VCaP (cell line): Measurements from ENCODE around the gene KCNK4.

Source experiments
- H3K27ac ChIP-seq: fragments of 450-650 bp; 2 replicates; pipeline ENCODE4 v1.5.1; 2017
- TF ChIP-seq, protein P1 (sequence below): fragments of 450-650 bp; conservative IDR thresholded peaks from 2 replicates; pipeline ENCODE4 v1.5.1; 2017; ENCODE audit warnings: mild to moderate bottlenecking, moderate library complexity

Gene KCNK4

DNA sequence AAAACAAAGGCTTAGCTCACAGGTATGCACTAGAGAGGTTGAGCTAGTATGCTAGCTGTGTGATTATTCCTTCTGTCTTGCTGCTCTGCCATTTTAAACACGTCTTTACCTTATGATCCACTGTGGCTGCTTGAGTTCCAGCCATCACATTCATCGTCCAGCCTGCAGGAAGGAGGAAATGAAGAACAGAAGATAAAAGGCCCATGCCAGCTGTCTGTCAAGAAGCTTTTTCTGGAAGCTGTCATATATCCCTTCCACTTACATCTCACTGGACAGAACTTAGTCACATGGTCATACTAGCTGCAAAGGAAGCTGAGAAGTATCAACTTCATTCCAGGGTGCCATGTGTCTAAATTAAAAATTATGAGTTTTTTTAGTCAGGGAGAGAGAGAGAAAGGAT, 36.3 kb downstream of the KCNK4 start:
- H3K27ac ChIP-seq = peak overlapping the region; percentile 93
- TF ChIP-seq, protein P1, sequence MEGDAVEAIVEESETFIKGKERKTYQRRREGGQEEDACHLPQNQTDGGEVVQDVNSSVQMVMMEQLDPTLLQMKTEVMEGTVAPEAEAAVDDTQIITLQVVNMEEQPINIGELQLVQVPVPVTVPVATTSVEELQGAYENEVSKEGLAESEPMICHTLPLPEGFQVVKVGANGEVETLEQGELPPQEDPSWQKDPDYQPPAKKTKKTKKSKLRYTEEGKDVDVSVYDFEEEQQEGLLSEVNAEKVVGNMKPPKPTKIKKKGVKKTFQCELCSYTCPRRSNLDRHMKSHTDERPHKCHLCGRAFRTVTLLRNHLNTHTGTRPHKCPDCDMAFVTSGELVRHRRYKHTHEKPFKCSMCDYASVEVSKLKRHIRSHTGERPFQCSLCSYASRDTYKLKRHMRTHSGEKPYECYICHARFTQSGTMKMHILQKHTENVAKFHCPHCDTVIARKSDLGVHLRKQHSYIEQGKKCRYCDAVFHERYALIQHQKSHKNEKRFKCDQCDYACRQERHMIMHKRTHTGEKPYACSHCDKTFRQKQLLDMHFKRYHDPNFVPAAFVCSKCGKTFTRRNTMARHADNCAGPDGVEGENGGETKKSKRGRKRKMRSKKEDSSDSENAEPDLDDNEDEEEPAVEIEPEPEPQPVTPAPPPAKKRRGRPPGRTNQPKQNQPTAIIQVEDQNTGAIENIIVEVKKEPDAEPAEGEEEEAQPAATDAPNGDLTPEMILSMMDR = no peak

DNA sequence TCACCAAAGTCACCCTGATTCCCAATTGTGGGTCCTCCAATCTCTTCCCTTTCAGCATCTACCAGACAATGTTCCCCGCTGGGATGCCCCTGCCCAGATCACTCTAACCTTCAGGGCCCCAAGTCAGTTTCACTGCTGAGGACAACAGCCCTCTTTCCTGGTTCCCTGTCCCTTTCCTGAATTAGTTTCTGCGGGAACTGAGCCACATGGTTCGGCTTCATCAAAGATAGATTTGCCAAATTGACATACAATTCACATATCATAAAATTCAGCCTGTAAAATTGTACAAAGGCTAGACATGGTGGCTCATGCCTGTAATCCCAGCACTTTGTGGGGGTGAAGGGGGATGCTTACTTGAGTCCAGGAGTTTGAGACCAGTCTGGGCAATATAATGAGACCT, 36.9 kb downstream of the KCNK4 start:
- TF ChIP-seq, protein P1 = no peak
- H3K27ac ChIP-seq = peak overlapping the region; percentile 93

DNA sequence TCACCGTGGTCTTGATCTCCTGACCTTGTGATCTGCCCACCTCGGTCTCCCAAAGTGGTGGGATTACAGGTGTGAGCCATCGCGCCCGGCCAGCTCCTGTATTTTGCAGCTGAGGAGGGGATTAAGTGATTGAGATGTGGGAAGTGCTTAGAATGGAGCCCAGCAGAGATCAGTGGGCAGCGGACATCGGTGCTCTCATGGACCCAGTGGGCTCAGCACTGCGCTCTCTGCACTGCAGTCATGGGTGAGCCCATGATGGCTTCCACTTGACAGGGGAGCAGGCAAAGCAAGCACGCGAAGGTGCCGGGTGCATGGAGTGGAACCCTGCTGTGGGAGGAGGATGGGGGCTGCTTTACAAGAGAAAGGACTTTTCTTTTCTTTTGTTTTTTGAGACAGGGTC, 39.8 kb downstream of the KCNK4 start:
- peak overlapping the region; percentile 93 for H3K27ac ChIP-seq

DNA sequence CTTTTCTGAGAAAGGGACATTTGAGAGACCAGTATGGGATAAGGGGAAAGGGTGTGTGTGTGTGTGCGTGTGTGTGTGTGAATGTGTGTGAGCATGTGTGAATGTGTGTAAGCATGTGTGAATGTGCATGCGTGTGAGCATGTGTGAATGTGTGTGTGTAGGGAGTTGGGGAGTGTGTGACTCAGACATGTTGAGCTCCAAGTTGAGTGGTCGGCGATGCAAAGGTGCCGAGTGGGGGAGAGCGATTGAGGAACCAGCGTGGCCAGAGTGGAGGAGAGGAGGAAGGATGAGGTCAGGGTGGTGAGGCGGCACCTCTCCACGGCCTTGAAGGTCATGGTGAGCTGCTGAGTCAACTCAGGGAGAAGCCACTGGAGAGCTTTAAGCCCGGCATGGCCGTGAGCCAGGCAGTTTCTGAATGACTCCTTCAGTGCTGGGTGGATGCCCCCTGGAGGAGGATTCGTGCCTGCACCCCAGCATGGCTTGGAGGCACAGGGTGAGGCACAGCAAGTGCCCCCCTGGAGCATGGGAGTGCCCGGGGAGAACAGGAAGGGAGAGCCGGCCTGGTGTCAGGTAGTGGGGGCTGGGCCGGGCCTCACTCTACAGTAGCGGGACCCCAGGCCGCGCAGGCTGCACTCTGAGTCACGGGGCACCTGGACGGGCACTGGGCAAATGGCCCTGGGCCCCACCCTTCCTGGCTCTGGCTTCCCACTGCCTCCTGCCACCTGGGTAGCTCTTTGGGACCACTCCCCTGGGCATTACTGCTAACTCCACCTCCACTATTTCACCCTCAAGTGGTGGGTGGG, 40.7 kb downstream of the KCNK4 start:
- TF ChIP-seq, protein P1 = peak; percentile 77

More for the DNA sequence above, 39.8 kb downstream of the KCNK4 start:
- TF ChIP-seq, protein P1 = no peak

DNA sequence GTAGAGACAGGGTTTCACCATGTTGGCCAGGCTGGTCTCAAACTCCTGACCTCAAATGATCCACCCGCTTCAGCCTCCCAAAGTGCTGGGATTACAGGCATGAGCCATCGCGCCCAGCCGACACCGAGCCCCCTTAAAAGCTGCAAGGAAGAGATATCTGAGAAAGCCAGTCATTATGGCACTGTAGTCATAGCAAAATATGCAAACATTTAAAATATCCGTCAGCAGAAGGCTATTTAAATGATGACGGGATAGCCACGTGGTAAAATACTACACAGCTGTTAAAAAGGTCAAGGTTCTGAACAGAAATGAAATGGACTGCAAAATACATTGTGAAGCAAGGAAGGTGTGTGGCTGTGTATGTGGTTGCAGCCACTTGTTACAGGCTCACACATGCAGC, 42.5 kb downstream of the KCNK4 start:
- H3K27ac ChIP-seq = no peak overlapping the region
- TF ChIP-seq, protein P1 = no peak

More for the DNA sequence above, 40.7 kb downstream of the KCNK4 start:
- peak overlapping the region; percentile 93 for H3K27ac ChIP-seq

DNA sequence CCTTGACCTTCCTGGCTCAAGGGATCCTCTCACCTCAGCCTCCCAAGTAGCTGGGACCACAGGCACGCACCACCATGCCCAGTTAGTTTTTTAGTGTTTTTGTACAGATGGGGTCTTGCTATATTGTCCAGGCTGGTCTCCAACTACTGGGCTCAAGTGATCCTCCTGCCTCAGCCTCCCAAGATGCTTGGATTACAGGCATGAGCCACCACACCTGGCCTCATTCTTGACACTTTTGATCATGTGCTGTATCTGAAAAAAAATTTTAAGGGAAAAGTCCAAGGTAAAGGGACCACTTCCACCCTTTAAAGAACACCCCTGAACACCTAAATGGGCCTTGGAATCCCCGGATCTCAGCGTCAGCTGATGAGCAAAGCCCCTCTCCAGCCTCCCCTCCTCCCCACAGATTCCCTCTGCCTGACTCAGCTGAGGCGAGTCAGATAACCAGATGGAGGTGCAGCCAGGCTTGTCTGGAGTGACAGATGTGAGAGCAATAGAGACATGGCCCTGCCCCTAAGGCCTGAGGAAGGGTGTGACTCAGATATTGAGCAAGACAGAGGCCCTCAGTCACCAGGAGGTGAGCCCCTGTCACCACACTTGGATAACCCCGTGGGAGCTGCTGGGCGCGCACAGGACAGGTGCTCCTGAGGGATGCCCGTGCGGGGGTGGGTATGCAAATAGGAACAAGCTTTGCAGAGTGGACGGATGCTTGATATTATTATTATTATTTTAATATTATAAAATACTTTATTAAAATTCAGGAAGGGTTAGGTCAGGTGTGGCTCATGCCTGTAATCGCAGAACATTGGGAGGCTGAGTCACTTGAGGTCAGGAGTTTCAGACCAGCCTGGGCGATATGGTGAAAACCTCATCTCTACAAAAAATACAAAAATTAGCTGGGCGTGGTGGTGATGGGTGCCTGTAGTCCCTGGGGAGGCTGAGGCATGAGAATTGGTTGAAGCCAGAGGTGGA, 43.9 kb downstream of the KCNK4 start:
- TF ChIP-seq, protein P1 = no peak
- no peak overlapping the region for H3K27ac ChIP-seq
